PFSK-1 (cell line): ENCODE measurements around the gene PSEN1.

ENCODE experiments used
- FOXP2 ChIP-seq: optimal IDR thresholded peaks from 2 replicates; pipeline ENCODE3; 2011; ENCODE audit warnings: borderline replicate concordance, control low read depth, inconsistent platforms; ENCODE audit not compliant: insufficient read depth; ENCODE audit errors: extremely low read length, extremely low read depth
- POLR2AphosphoS5 ChIP-seq: IDR thresholded peaks from 2 replicates; pipeline ENCODE4 v1.6.1; 2012; ENCODE audit warnings: low read depth, mild to moderate bottlenecking, control low read depth, low read length, moderate library complexity
- REST ChIP-seq, 2 experiments: IDR thresholded peaks; 2 replicates each; pipeline versions ENCODE4 v1.6.1 to v1.8.0; 2011 to 2012; ENCODE audit warnings: low read depth in 2 of 2, low read length in 2 of 2, control low read depth in 1 of 2, inconsistent platforms in 1 of 2, mild to moderate bottlenecking in 1 of 2, moderate library complexity in 1 of 2; ENCODE audit not compliant: insufficient read depth in 1 of 2
- SIN3A ChIP-seq: IDR thresholded peaks from 2 replicates; pipeline ENCODE4 v1.6.1; 2012; ENCODE audit warnings: mild to moderate bottlenecking, low read length, moderate library complexity, borderline replicate concordance; ENCODE audit not compliant: insufficient read depth
- TAF1 ChIP-seq: IDR thresholded peaks from 2 replicates; pipeline ENCODE4 v1.6.1; 2012; ENCODE audit warnings: low read length, control low read depth, borderline replicate concordance; ENCODE audit not compliant: insufficient read depth

The PSEN1 gene

DNA sequence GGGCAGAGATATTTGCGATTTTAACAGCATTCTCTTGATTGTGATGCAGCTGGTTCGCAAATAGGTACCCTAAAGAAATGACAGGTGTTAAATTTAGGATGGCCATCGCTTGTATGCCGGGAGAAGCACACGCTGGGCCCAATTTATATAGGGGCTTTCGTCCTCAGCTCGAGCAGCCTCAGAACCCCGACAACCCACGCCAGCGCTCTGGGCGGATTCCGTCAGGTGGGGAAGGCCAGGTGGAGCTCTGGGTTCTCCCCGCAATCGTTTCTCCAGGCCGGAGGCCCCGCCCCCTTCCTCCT lies 271 bp upstream of the PSEN1 start:
- TF ChIP-seq TAF1, result no peak

DNA sequence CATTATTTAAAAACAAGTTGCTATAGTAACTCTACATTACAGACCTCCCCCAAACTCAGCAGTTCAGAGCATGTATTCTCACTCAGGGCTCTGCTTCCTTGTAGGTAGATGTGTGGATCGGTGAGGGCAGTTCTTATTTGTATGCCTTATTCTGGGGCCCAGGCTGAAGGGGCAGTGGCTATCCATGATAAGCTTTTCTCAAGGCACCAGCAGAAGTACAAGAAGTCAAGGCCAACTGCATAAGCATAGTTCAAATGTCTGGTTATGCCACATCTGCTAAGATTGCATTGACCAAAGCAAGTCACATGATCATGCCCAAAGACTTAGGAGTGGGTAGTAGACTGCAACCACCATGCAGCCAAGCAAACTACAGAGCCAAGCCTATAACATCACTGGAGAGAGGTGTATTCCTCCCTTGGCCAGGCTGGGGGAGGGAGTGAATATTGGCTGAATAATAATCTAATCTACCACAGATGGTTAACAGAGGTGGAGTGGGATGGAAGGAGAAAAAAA lies 4.6 kb downstream of the PSEN1 start:
- TF ChIP-seq REST (IDR thresholded peaks at IDR 0.05; ENCODE audit: insufficient read depth in 1 of 2, low read depth in 2 of 2, low read length in 2 of 2) (no peak), POLR2AphosphoS5 (no peak), TAF1 (no peak), SIN3A (no peak), FOXP2 (no peak)

- TF ChIP-seq REST (IDR thresholded peaks at IDR 0.05; ENCODE audit: insufficient read depth in 1 of 2, low read depth in 2 of 2, low read length in 2 of 2), result no peak
- TF ChIP-seq POLR2AphosphoS5, result no peak
- TF ChIP-seq FOXP2, result no peak
These were observed 5.9 kb downstream of the PSEN1 start for GRCh38 chr14:73142216-73142615.

DNA sequence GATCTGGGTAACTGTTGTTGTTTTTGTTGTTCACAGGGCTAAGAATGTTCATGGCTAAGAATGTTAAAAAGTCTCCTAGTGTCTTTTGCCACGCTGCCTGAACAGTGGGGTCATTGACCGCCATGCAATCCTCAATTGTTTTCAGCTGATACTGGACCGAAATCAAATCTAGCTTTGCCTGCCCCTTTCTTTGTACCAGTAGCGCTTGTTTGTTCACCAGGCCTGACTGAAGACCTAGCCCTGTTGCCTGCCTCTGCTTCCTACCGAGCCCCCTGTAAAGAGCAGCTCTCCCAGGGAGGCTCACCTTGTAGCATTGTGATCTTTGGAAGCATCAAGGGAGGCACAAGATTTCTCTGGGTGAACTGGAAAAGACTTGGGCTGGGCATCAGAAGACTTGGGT lies 6.7 kb downstream of the PSEN1 start:
- TF ChIP-seq TAF1, result no peak
- no peak for TF ChIP-seq SIN3A
- no peak for TF ChIP-seq FOXP2
- TF ChIP-seq POLR2AphosphoS5, result no peak
- TF ChIP-seq REST (IDR thresholded peaks at IDR 0.05; ENCODE audit: insufficient read depth in 1 of 2, low read depth in 2 of 2, low read length in 2 of 2), result no peak

DNA sequence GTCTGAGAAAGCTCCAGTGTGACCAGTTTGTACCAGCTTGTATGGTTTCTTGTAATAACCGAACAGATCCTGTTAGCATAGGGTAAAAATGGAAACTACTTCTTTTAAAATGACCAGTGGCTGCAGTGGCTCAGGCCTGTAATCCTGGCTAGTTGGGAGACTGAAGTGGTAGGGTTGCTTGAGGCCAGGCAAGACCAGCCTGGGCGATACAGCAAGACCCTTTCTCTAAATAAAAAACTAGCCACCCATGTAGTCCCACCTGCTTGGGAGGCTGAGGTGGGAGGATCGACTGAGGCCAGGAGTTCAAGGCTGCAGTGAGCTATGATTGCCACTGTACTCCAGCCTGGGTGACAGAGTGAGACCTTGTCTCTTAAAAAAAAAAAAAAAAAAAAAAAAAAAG lies 7.3 kb downstream of the PSEN1 start:
- TF ChIP-seq TAF1 (no peak), REST (IDR thresholded peaks at IDR 0.05; ENCODE audit: insufficient read depth in 1 of 2, low read depth in 2 of 2, low read length in 2 of 2) (no peak), FOXP2 (no peak), SIN3A (no peak)

- TF ChIP-seq SIN3A, result no peak
- TF ChIP-seq FOXP2, result no peak
- no peak for TF ChIP-seq POLR2AphosphoS5
- TF ChIP-seq TAF1, result no peak
- no peak for TF ChIP-seq REST (IDR thresholded peaks at IDR 0.05; ENCODE audit: insufficient read depth in 1 of 2, low read depth in 2 of 2, low read length in 2 of 2)
These were observed 9.1 kb downstream of the PSEN1 start for GRCh38 chr14:73145371-73145770.
